GM20000 (cell line): ENCODE results near the gene P2RX1.
"Not testable (repeated sequence)": the region's sequence is repeated elsewhere in the genome, so short reads cannot be mapped to it uniquely, and the experiment has no call there.

Source experiments
- DNase-seq: peaks from one replicate; pipeline ENCODE4 v3.0.0; 2012; ENCODE audit warnings: low spot score
- CTCF ChIP-seq: IDR thresholded peaks from 2 replicates; pipeline ENCODE4 v1.5.1; 2012; ENCODE audit warnings: mild to moderate bottlenecking, control low read depth; ENCODE audit errors: extremely low read depth, missing control alignments

P2RX1 gene

GRCh38 chr17:3951003-3951402 lies 34.7 kb upstream of the P2RX1 start:
- TF ChIP-seq CTCF = no peak
- DNase-seq = no peak

- TF ChIP-seq CTCF = no peak
- DNase-seq = no peak
Observed at GRCh38 chr17:3950584-3950983, 34.3 kb upstream of the P2RX1 start.

GRCh38 chr17:3949418-3949817 lies 33.2 kb upstream of the P2RX1 start:
- TF ChIP-seq CTCF = no peak
- no peak for DNase-seq

- DNase-seq = not testable (repeated sequence)
Observed at GRCh38 chr17:3948551-3948950, 32.3 kb upstream of the P2RX1 start.

- no peak for DNase-seq
- no peak for TF ChIP-seq CTCF
Observed at GRCh38 chr17:3947318-3947810, 31.1 kb upstream of the P2RX1 start.

GRCh38 chr17:3946711-3947235 lies 30.5 kb upstream of the P2RX1 start:
- no peak for TF ChIP-seq CTCF
- DNase-seq = no peak

GRCh38 chr17:3944485-3945388 lies 28.5 kb upstream of the P2RX1 start:
- TF ChIP-seq CTCF = no peak
- DNase-seq = peak; percentile 82
